ENCODE measurements around the gene GIN1.

DNA sequence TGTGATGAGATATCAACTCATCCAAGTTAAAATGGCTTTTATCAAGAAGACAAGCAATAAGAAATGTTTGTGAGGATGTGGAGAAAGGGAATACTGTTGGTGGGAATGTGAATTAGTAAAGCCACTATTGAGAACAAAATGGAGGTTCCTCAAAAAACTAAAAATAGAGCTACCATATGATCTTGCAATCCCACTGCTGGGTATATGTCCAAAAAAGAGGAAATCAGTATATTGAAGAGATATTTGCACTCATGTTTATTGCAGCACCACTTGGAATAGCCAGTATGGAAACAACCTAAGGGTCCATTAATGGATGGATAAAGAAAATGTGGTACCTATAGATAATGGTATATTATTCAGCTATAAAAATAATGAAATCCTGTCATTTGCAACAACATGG, 25.3 kb upstream of the GIN1 start:
- TF ChIP-seq, protein P1, sequence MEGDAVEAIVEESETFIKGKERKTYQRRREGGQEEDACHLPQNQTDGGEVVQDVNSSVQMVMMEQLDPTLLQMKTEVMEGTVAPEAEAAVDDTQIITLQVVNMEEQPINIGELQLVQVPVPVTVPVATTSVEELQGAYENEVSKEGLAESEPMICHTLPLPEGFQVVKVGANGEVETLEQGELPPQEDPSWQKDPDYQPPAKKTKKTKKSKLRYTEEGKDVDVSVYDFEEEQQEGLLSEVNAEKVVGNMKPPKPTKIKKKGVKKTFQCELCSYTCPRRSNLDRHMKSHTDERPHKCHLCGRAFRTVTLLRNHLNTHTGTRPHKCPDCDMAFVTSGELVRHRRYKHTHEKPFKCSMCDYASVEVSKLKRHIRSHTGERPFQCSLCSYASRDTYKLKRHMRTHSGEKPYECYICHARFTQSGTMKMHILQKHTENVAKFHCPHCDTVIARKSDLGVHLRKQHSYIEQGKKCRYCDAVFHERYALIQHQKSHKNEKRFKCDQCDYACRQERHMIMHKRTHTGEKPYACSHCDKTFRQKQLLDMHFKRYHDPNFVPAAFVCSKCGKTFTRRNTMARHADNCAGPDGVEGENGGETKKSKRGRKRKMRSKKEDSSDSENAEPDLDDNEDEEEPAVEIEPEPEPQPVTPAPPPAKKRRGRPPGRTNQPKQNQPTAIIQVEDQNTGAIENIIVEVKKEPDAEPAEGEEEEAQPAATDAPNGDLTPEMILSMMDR (IDR thresholded peaks at IDR 0.05) = no peak
- TF ChIP-seq POLR2A (IDR thresholded peaks at IDR 0.05) = no peak

Data from testis (tissue), 2 donors.